Posterior vena cava (tissue), 2 donors: ENCODE results near the gene AGPAT3. TPM values are rescaled to one million over a fixed set of nuclear protein-coding genes. Genes with fewer than 3 reads are reported as not detected.

Source experiments
- DNase-seq: peaks from one replicate; pipeline ENCODE4 v3.0.0-alpha.2; 2020; ENCODE audit warnings: low spot score
- intact Hi-C, 2 donors: fragments of 100-400 bp; cut with DNase I; formaldehyde crosslinking; loops; one replicate each; pipeline versions ENCODE4 v1.14.1 to v1.14.2; 2022 to 2023
- total RNA-seq, 2 donors: library from RNA; stranded (reverse); fragmentation: NEBNext Ultra II Directional; extraction: Animal tissue kit (Norgen Biotek cat#: 25700); gene quantifications; one replicate each; pipeline ENCODE4 v1.2.1, GENCODE V29; 2021
- donor health status: DM: yes; HTN: yes; CAD: no.
- donor health status: DM: yes; HTN: yes; CAD: no.

The AGPAT3 gene
- total RNA-seq, 2 donors from 2014 or later: 35.3 to 43.2 TPM

- no peak for DNase-seq
- intact Hi-C loops: loop anchor here in 1 of 2 donors (10.0 kb wide), 1 partner anchor 65 kb away; no protein-coding TSS in a partner anchor
Observed at GRCh38 chr21:43989401-43989800, 124.4 kb downstream of the AGPAT3 start.

DNA sequence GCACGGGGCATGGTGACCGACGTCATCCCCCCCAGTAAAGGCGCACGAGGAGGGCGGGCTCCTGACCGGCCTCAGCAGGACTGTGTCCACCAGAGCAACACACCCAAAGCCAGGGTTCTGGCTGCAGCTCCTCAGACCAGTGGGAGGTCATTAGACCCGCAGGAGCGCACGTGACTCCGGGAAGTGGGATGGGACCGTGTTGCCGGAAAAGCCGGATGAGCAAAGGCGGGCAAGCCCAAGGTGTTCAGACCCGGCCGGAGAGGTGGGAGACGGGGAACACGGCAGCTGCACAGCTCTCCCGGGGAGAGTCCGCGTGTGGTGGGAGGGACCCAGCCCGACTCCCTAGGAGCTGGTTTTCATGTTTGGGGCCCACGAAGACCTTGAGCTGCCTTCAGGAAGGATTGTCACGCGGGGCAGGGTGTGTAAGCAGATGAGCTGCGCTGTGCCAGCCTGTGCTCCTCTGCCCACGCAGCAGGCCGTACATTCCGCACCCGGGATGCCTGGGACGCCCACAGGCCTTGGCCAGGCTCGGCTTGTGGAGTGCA is 126.5 kb downstream of the AGPAT3 start:
- intact Hi-C loops: no loop called here
- DNase-seq: peak; percentile 81

DNA sequence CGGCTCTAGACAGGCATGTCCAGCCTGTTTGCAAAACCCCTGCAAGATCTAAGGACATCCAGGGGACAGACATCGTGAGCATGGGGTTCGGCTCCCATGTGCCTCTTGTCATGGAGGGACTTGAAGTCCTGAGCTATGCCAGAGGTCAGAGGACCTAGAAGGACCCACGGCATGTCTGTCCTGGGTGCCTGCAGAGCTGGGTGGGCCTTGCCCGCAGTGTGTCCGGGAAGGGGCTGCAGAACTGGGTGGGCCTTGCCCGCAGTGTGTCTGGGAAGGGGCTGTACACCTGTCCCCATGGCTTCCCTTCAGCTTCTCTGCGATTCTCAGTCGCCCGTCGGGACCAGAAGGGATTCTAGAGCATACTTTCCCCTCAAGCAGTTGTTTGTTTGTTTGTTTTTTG is 127.1 kb downstream of the AGPAT3 start:
- intact Hi-C loops: no loop called here
- DNase-seq: no peak

- intact Hi-C loops: no loop called here
- peak; percentile 69 for DNase-seq
Observed at GRCh38 chr21:43993420-43993934, 128.5 kb downstream of the AGPAT3 start.

DNA sequence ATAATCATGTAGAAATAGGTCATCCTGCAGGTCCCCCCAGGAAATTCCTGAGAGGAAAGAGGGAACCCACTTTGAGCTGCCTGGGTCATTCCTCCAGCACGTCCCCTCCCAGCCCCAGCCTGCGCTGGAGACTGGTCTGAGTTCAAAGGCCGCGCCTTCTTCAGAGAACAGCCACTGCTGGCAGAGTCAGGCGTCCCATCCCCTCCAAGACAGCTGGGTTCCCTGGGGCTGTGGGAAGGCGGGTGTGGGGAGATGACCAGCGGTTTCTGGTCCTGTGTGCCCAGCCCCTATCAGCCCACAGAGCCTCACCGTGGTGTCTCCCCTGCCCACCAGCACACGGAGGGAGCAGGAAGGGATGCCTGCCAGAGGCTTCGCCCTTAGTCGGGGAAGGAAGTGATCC is 129.1 kb downstream of the AGPAT3 start:
- DNase-seq: no peak

DNA sequence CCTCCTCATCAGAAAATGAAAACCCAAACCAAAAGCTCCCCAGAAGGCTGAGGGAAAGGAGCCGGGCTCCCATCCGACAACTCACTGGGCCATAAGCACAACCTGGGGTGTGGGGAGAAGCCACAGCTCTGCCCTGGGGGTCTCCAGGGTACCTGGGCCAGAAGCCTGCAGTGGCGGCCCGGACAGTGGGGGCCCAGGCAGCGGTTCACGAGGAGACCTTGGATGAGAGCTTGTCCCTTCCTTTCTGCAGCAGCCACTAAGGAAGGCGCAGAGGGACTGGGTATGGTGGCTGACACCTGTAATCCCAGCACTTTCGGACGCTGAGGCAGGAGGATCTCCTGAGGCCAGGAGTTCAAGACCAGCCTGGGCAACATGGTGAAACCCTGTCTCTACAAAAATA is 129.6 kb downstream of the AGPAT3 start:
- intact Hi-C loops: no loop called here
- DNase-seq: peak; percentile 35

More for the DNA sequence above, 129.1 kb downstream of the AGPAT3 start:
- intact Hi-C loops: no loop called here

GRCh38 chr21:43995521-43996105 is 130.6 kb downstream of the AGPAT3 start:
- intact Hi-C loops: no loop called here
- peak; percentile 66 for DNase-seq

GRCh38 chr21:43997766-43998742 is 133.0 kb downstream of the AGPAT3 start:
- intact Hi-C loops: no loop called here
- DNase-seq: peak; percentile 37

- intact Hi-C loops: no loop called here
- peak; percentile 73 for DNase-seq
Observed at GRCh38 chr21:44000360-44000759, 135.3 kb downstream of the AGPAT3 start.

GRCh38 chr21:44002511-44002910 is 137.5 kb downstream of the AGPAT3 start:
- intact Hi-C loops: no loop called here
- DNase-seq: peak; percentile 45

- intact Hi-C loops: no loop called here
- no peak for DNase-seq
Observed at GRCh38 chr21:44003307-44003966, 138.4 kb downstream of the AGPAT3 start.

DNA sequence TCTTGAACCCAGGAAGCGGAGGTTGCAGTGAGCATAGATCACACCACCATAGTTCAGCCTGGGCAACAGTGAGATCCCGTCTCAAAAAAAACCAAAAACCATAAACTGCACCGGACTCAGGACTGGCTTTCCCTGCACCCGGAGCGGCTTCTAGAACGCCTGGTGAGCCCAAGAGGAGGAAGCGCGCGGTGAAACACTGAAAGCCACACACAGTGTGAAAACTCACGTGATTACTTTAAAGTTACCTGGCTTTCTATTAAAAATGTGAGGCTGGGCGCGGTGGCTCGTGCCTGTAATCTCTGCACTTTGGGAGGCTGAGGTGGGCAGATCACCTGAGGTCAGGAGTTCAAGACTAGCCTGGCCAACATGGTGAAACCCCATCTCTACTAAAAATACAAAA is 140.0 kb downstream of the AGPAT3 start:
- DNase-seq: peak; percentile 61
- intact Hi-C loops: no loop called here

GRCh38 chr21:44005593-44005992 is 140.6 kb downstream of the AGPAT3 start:
- DNase-seq: peak; percentile 77
- intact Hi-C loops: no loop called here

- DNase-seq: peak; percentile 87
- intact Hi-C loops: no loop called here
Observed at GRCh38 chr21:44006017-44006619, 141.1 kb downstream of the AGPAT3 start.

DNA sequence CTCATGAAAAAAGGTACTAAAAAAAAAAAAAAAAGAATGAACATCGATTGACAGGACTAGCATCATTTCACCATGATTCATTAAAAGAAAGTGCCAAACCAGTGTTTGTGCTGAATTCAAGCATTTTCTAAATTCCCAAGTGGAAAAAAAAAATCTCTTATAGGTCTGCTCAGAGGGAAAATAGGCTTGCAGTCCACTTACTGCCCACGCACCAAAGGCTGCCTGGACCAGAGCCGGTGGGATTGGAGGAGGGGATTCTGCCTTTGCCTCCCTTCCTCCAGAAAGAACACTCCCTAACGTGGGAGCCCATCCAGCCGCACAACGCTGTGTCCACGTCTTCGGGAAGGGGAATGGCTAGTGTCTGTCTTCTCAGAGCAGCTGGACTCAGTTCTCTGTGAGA is 141.6 kb downstream of the AGPAT3 start:
- peak; percentile 92 for DNase-seq
- intact Hi-C loops: no loop called here

DNA sequence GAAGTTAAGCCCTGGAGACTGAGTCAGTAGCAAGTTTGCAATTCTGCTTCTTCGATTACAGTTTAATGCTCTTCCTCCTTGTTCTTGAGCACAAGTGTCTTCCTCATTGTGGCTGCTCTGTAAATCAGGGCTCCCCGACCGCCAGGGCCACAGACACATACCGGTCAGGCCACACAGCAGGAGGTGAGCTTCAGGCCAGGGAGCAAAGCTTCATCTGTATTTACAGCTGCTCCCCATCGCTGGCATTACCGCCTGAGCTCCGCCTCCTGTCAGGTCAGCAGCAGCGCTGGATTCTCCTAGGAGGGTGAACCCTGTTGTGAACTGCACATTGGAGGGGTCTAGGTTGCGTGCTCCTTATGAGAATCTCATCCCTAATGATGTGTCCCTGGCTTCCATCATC is 145.4 kb downstream of the AGPAT3 start:
- peak; percentile 59 for DNase-seq
- intact Hi-C loops: no loop called here

- DNase-seq: no peak
- intact Hi-C loops: no loop called here
Observed at GRCh38 chr21:44011123-44011522, 146.1 kb downstream of the AGPAT3 start.

DNA sequence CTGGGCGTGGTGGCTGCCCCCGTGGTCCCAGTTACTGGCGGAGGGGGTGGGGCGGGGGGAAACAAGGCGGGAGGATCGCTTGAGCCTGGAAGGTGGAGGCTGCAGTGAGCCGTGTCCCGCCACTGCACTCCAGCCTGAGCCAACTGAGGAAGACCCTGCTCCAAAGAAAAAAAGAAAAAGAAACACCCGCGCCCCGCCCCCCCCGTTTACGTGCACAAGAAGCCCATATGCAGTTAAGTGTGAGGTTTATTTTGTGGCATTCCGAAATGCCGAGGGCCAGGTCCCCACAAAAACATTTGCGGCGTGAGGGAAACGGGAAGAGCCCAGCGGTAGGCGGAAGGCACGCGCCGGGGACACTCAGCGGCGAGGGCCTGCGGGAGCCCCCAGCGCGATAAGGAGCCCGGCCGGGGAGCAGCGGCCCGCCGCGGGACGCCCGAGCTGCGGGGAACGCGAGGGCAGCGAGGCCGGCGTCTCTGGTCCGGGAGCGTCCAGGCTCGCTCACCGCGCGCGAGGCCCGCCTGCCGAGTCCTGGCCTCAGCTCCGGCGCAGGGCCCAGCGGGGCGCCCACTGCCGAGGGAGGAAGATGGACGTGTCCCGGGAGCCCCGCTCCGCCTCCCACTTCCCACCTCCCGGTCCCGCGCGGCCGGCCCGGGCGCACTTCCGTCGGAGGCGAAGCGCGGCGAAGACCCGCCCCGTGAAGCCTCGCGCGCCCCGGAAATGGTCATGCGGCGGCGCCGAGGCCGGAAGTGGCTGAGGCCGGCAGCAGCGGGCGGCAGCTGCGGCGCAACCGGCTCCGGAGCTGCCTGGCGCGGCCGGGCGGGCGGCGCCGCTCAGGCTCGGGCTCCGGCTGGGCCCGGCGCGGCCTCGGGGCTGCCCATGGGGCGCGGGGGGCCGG is 146.8 kb downstream of the AGPAT3 start, which contains the start of gene TRAPPC10:
Gene TRAPPC10 (plus strand): TSS at position 731 of the 895 bp plus-strand sequence. CDS start 185 bp downstream, outside the sequence.
- peak; percentile 94 for DNase-seq
- intact Hi-C loops: no loop called here
